Neuronal stem cell (in vitro differentiated cells): ENCODE data around the gene OR5AU1.

Experiments used
- DNase-seq: peaks from one replicate; pipeline ENCODE4 v3.0.0-alpha.2; 2013; ENCODE audit warnings: low spot score
- H2AFZ ChIP-seq: one replicate; pipeline ENCODE4 v1.6.1; 2013; ENCODE audit warnings: mild to moderate bottlenecking, low read length, inconsistent platforms
- H2AK5ac ChIP-seq: 2 replicates; pipeline ENCODE4 v1.6.1; 2013; ENCODE audit warnings: low read depth, mild to moderate bottlenecking, inconsistent platforms, low read length, moderate library complexity, mixed read lengths
- H2BK120ac ChIP-seq: 2 replicates; pipeline ENCODE4 v1.6.1; 2013; ENCODE audit warnings: low read depth, mild to moderate bottlenecking, inconsistent platforms, low read length, moderate library complexity, mixed read lengths
- H2BK12ac ChIP-seq: one replicate; pipeline ENCODE4 v1.6.1; 2013; ENCODE audit warnings: low read length, inconsistent platforms
- H2BK15ac ChIP-seq: 2 replicates; pipeline ENCODE4 v1.6.1; 2013; ENCODE audit warnings: mild to moderate bottlenecking, low read length, inconsistent platforms, mixed read lengths
- H2BK5ac ChIP-seq: one replicate; pipeline ENCODE4 v1.6.1; 2013; ENCODE audit warnings: inconsistent platforms, mild to moderate bottlenecking, low read length, moderate library complexity
- H3K14ac ChIP-seq: one replicate; pipeline ENCODE4 v1.6.1; 2013; ENCODE audit warnings: low read length, inconsistent platforms
- H3K18ac ChIP-seq: 2 replicates; pipeline ENCODE4 v1.6.1; 2013; ENCODE audit warnings: low read length, inconsistent platforms
- H3K23ac ChIP-seq: 2 replicates; pipeline ENCODE4 v1.6.1; 2013; ENCODE audit warnings: low read depth, mild to moderate bottlenecking, mixed read lengths, low read length, inconsistent platforms; ENCODE audit not compliant: poor library complexity
- H3K27ac ChIP-seq: replicated peaks from 3 replicates; pipeline ENCODE4 v1.5.1; 2013; ENCODE audit warnings: low read length, inconsistent platforms
- H3K27me3 ChIP-seq, 3 experiments: 2 replicates each; pipeline ENCODE4 v1.6.1; 2013; ENCODE audit warnings: low read length in 3 of 3, mild to moderate bottlenecking in 2 of 3, inconsistent platforms in 1 of 3, low read depth in 1 of 3, mixed read lengths in 1 of 3, moderate library complexity in 1 of 3; ENCODE audit not compliant: control insufficient read depth in 3 of 3, insufficient read depth in 3 of 3
- H3K36me3 ChIP-seq, 2 donors: replicated peaks in 1 of 2; 2 replicates each; pipeline ENCODE4 v1.6.1; 2013; ENCODE audit warnings: low read length in 2 of 2; ENCODE audit not compliant: control insufficient read depth in 2 of 2, insufficient read depth in 2 of 2
- H3K4ac ChIP-seq: 2 replicates; pipeline ENCODE4 v1.6.1; 2013; ENCODE audit warnings: inconsistent platforms, mild to moderate bottlenecking, low read length, moderate library complexity
- H3K4me1 ChIP-seq, 2 donors: 1 replicate in 1 of 2; 2 replicates in 1 of 2; pipeline ENCODE4 v1.6.1; 2013; ENCODE audit warnings: low read length in 2 of 2, low read depth in 1 of 2; ENCODE audit not compliant: control insufficient read depth in 2 of 2, insufficient read depth in 1 of 2
- H3K4me2 ChIP-seq: one replicate; pipeline ENCODE4 v1.6.1; 2013; ENCODE audit warnings: mild to moderate bottlenecking, low read length, inconsistent platforms; ENCODE audit not compliant: insufficient read depth, poor library complexity, severe bottlenecking
- H3K4me3 ChIP-seq, 2 donors: 2 replicates each; pipeline ENCODE4 v1.5.1; 2013; ENCODE audit warnings: low read length in 2 of 2, mild to moderate bottlenecking in 2 of 2, inconsistent platforms in 1 of 2, moderate library complexity in 1 of 2
- H3K79me1 ChIP-seq: one replicate; pipeline ENCODE4 v1.6.1; 2013; ENCODE audit warnings: low read depth, mild to moderate bottlenecking, inconsistent platforms, low read length, moderate library complexity
- H3K9ac ChIP-seq: one replicate; pipeline ENCODE4 v1.6.1; 2013; ENCODE audit warnings: mild to moderate bottlenecking, low read depth, low read length, inconsistent platforms; ENCODE audit not compliant: poor library complexity
- H3K9me3 ChIP-seq, 2 donors: replicated peaks in 1 of 2; 2 replicates each; pipeline versions ENCODE3 to v1.6.1; 2013; ENCODE audit warnings: low read length in 2 of 2, mild to moderate bottlenecking in 2 of 2, inconsistent platforms in 1 of 2, low read depth in 1 of 2, mixed read lengths in 1 of 2, moderate library complexity in 1 of 2; ENCODE audit not compliant: control insufficient read depth in 2 of 2, insufficient read depth in 1 of 2
- H4K8ac ChIP-seq: one replicate; pipeline ENCODE4 v1.6.1; 2013; ENCODE audit warnings: low read depth, mild to moderate bottlenecking, inconsistent platforms, low read length, moderate library complexity
- H4K91ac ChIP-seq: one replicate; pipeline ENCODE4 v1.6.1; 2013; ENCODE audit warnings: low read length, low read depth, mild to moderate bottlenecking, inconsistent platforms; ENCODE audit not compliant: poor library complexity
- WGBS, 2 donors: extraction: QIAGEN DNeasy Blood & Tissue Kit; methylation state at CpG; one replicate each; pipeline ENCODE4 v1.1.7; 2013; ENCODE audit warnings: missing lambda C conversion rate in 2 of 2, mixed read lengths in 1 of 2; ENCODE audit not compliant: insufficient read length in 2 of 2, insufficient replicate concordance in 1 of 2; ENCODE audit errors: extremely low coverage in 2 of 2; 5-methylcytosine and 5-hydroxymethylcytosine counted together

OR5AU1 gene

GRCh38 chr14:21199611-21200560 lies 44.0 kb upstream of the OR5AU1 start:
- Histone ChIP-seq H2BK5ac (no peak overlapping the region), H3K14ac (no peak overlapping the region), H3K4me3 (no peak overlapping the region), H4K8ac (no peak overlapping the region), H3K18ac (no peak overlapping the region), H3K4me2 (no peak overlapping the region), H4K91ac (no peak overlapping the region), H3K4ac (no peak overlapping the region), H3K9ac (no peak overlapping the region), H2BK12ac (no peak overlapping the region), H3K9me3 (no peaks in the 10 kb centered on the region), H2AK5ac (no peak overlapping the region), H3K4me1 (peaks cover 0 to 4% of the 10 kb centered on the region in 2 donors), H2BK120ac (no peak overlapping the region), H2BK15ac (no peak overlapping the region), H3K36me3 (peaks cover 0 to 30% of the 10 kb centered on the region in 2 donors), H3K79me1 (no peaks in the 10 kb centered on the region), H3K23ac (no peak overlapping the region), H3K27me3 (no peaks in the 10 kb centered on the region), H3K27ac (no peak overlapping the region), H2AFZ (no peak overlapping the region)
- DNase-seq, result no peak
- WGBS, 2 donors, result no CpG with 5 or more reads among the region's 3 CpGs

DNA sequence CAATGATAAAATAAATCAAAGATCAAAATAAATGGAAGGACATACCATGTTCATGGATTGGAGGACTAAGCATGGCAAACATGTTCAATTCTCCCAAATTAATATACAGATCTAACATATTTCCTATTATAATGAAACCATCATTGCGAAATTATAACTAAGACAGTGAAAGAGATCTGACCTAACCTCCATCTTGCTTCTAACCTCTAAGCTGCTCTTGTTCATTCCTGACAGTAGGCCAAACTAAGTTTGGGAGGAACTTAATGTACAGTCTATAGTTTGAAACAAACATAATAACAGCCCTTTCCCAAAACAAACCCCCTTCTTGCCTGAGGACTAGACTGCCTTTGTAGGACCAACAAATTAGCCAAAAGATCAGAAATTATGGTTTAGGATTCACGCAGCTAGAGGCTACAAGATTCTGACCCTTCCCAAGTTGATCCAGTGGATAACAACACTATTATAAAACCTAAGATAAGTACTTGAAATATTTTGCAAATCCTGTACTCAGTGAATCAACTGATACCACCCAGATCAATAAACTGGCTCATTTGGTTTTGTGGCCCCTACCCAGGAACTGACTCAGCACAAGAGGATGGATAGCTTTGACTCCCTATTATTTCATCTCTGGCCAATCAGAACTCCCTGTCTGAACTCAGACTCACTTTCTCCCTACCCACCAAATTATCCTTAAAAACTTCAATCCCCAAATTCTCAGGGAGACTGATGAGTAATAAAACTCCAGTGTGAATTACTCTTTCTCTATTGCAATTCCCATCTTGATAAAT lies 41.7 kb upstream of the OR5AU1 start:
- WGBS, 2 donors, result no CpG with 5 or more reads among the region's 2 CpGs
- peaks cover 0 to 8% of the 10 kb centered on the region in 2 donors for H3K36me3 ChIP-seq

DNA sequence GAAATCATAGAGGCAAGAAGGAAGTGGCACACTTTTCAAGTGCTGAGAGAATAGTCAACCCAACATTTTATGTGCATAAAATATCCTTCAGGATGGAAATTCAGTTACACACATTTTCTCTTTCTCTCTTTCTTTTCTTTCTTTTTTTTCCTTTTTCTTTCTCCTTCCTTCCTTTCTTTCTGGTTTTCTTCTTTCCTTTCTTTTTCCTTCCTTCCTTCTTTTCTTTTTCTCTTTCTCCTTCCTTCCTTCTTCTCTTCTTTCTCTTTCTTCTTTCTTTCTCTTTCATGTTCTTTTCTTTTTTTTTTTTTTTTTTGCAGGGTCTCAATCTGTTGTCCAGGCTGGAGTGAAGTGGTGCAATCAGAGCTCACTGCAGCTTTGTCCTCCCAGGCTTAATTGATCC lies 38.7 kb upstream of the OR5AU1 start:
- Histone ChIP-seq H2AK5ac (no peak overlapping the region), H3K79me1 (no peaks in the 10 kb centered on the region), H3K9me3 (no peaks in the 10 kb centered on the region), H3K18ac (no peak overlapping the region), H2BK12ac (no peak overlapping the region), H3K36me3 (no peaks in the 10 kb centered on the region), H3K9ac (no peak overlapping the region), H3K23ac (no peak overlapping the region), H3K27ac (no peak overlapping the region), H3K4me2 (no peak overlapping the region), H2BK120ac (no peak overlapping the region), H4K8ac (no peak overlapping the region), H3K4me3 (no peak overlapping the region), H3K4ac (no peak overlapping the region), H3K14ac (no peak overlapping the region), H2BK5ac (no peak overlapping the region), H4K91ac (no peak overlapping the region), H2BK15ac (no peak overlapping the region), H2AFZ (no peak overlapping the region), H3K4me1 (peaks cover 0 to 10% of the 10 kb centered on the region in 2 donors), H3K27me3 (no peaks in the 10 kb centered on the region)
- DNase-seq, result no peak

More for the DNA sequence above, 41.7 kb upstream of the OR5AU1 start:
- Histone ChIP-seq H3K14ac (no peak overlapping the region), H4K91ac (no peak overlapping the region), H3K4me2 (no peak overlapping the region), H3K79me1 (no peaks in the 10 kb centered on the region), H2BK5ac (no peak overlapping the region), H2BK120ac (no peak overlapping the region), H3K18ac (no peak overlapping the region), H3K4me3 (no peak overlapping the region), H2BK12ac (no peak overlapping the region), H2AFZ (no peak overlapping the region), H3K9me3 (no peaks in the 10 kb centered on the region), H3K4ac (no peak overlapping the region), H2AK5ac (no peak overlapping the region), H3K9ac (no peak overlapping the region), H3K27ac (no peak overlapping the region), H3K27me3 (no peaks in the 10 kb centered on the region), H3K23ac (no peak overlapping the region), H3K4me1 (no peaks in the 10 kb centered on the region), H4K8ac (no peak overlapping the region), H2BK15ac (no peak overlapping the region)
- no peak for DNase-seq
